Peyer's patch (tissue), 4 donors: ENCODE results near the gene CNOT4.

Experiments
- POLR2A ChIP-seq, 2 donors: fragments of 450-650 bp; IDR thresholded peaks; one replicate each; pipeline ENCODE4 v1.5.1; 2017; ENCODE audit warnings: antibody characterized with exemption in 2 of 2, mild to moderate bottlenecking in 2 of 2, moderate library complexity in 2 of 2
- TF ChIP-seq, protein P1 (sequence below), 6 experiments: fragments of 450-650 bp in 4 of 6; fragments of 200-600 bp in 2 of 6; sonication (generic) in 1 of 6; IDR thresholded peaks; one replicate each; pipeline ENCODE4 v1.5.1; 2017 to 2019; ENCODE audit warnings: antibody characterized with exemption in 6 of 6, mild to moderate bottlenecking in 3 of 6, moderate library complexity in 1 of 6

DNA sequence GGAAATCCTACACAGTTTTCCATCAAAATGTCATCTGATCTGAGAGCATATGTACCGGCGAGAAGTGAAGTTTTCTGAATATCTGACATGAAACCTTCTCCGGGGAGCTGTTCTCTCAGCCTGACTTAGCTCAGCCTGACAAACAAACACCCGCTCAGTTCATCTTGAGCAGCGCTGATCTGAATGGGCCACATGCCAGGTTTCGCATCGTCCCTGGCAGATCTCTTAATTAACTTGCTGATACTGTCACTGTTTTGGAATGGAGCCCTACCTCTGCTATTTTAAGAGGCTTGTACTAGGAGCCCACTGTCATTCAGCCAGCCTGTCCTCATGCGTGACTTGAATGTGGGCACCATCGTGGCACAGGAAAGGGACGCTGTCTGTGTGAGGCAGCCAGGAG lies 167.0 kb downstream of the CNOT4 start:
- TF ChIP-seq, protein P1, sequence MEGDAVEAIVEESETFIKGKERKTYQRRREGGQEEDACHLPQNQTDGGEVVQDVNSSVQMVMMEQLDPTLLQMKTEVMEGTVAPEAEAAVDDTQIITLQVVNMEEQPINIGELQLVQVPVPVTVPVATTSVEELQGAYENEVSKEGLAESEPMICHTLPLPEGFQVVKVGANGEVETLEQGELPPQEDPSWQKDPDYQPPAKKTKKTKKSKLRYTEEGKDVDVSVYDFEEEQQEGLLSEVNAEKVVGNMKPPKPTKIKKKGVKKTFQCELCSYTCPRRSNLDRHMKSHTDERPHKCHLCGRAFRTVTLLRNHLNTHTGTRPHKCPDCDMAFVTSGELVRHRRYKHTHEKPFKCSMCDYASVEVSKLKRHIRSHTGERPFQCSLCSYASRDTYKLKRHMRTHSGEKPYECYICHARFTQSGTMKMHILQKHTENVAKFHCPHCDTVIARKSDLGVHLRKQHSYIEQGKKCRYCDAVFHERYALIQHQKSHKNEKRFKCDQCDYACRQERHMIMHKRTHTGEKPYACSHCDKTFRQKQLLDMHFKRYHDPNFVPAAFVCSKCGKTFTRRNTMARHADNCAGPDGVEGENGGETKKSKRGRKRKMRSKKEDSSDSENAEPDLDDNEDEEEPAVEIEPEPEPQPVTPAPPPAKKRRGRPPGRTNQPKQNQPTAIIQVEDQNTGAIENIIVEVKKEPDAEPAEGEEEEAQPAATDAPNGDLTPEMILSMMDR (IDR thresholded peaks at IDR 0.05), result no peak
- TF ChIP-seq POLR2A (IDR thresholded peaks at IDR 0.05), result no peak
